ENCODE measurements around the gene SATB1.

SATB1 gene

GRCh38 chr3:18351823-18352744 is 73.1 kb downstream of the SATB1 start:
- no peaks in the 10 kb centered on the region for H3K27me3 ChIP-seq (ENCODE audit: insufficient read depth, insufficient read length)
- DNase-seq (ENCODE audit: low read depth, low spot score): no peak

GRCh38 chr3:18351069-18351628 is 74.0 kb downstream of the SATB1 start:
- Histone ChIP-seq H3K36me3 (ENCODE audit: insufficient read depth, insufficient read length, low read length) (no peaks in the 10 kb centered on the region), H3K9me3 (ENCODE audit: insufficient read depth, low read length) (no peaks in the 10 kb centered on the region), H3K4me3 (ENCODE audit: insufficient read length, low read depth) (no peak overlapping the region), H3K4me1 (ENCODE audit: insufficient read depth, insufficient read length) (no peaks in the 10 kb centered on the region), H3K27me3 (ENCODE audit: insufficient read depth, insufficient read length) (no peaks in the 10 kb centered on the region), H3K9ac (ENCODE audit: insufficient read length, low read depth) (no peak overlapping the region)
- DNase-seq (ENCODE audit: low read depth, low spot score): no peak
- TF ChIP-seq YY1 (IDR thresholded peaks at IDR 0.05; ENCODE audit: insufficient read depth, insufficient read length) (no peak), ZNF274 (IDR thresholded peaks at IDR 0.05; ENCODE audit: low read depth, low read length) (no peak), SUZ12 (IDR thresholded peaks at IDR 0.05; ENCODE audit: extremely low read depth, insufficient read depth, insufficient read length) (no peak)

More at GRCh38 chr3:18351823-18352744, 73.1 kb downstream of the SATB1 start:
- Histone ChIP-seq H3K36me3 (ENCODE audit: insufficient read depth, insufficient read length, low read length) (no peaks in the 10 kb centered on the region), H3K4me1 (ENCODE audit: insufficient read depth, insufficient read length) (no peaks in the 10 kb centered on the region), H3K9ac (ENCODE audit: insufficient read length, low read depth) (no peak overlapping the region), H3K4me3 (ENCODE audit: insufficient read length, low read depth) (no peak overlapping the region), H3K9me3 (ENCODE audit: insufficient read depth, low read length) (no peaks in the 10 kb centered on the region)
- TF ChIP-seq YY1 (IDR thresholded peaks at IDR 0.05; ENCODE audit: insufficient read depth, insufficient read length) (no peak), ZNF274 (IDR thresholded peaks at IDR 0.05; ENCODE audit: low read depth, low read length) (no peak), SUZ12 (IDR thresholded peaks at IDR 0.05; ENCODE audit: extremely low read depth, insufficient read depth, insufficient read length) (no peak)

- Histone ChIP-seq H3K4me3 (ENCODE audit: insufficient read length, low read depth) (no peak overlapping the region), H3K9me3 (ENCODE audit: insufficient read depth, low read length) (no peaks in the 10 kb centered on the region), H3K9ac (ENCODE audit: insufficient read length, low read depth) (no peak overlapping the region), H3K4me1 (ENCODE audit: insufficient read depth, insufficient read length) (no peaks in the 10 kb centered on the region), H3K36me3 (ENCODE audit: insufficient read depth, insufficient read length, low read length) (no peaks in the 10 kb centered on the region), H3K27me3 (ENCODE audit: insufficient read depth, insufficient read length) (no peaks in the 10 kb centered on the region)
- no peak for TF ChIP-seq ZNF274 (IDR thresholded peaks at IDR 0.05; ENCODE audit: low read depth, low read length)
- TF ChIP-seq YY1 (IDR thresholded peaks at IDR 0.05; ENCODE audit: insufficient read depth, insufficient read length): no peak
- TF ChIP-seq SUZ12 (IDR thresholded peaks at IDR 0.05; ENCODE audit: extremely low read depth, insufficient read depth, insufficient read length): no peak
- no peak for DNase-seq (ENCODE audit: low read depth, low spot score)
These were observed 75.8 kb downstream of the SATB1 start for GRCh38 chr3:18349197-18349798.

- Histone ChIP-seq H3K4me1 (ENCODE audit: insufficient read depth, insufficient read length) (no peaks in the 10 kb centered on the region), H3K27me3 (ENCODE audit: insufficient read depth, insufficient read length) (no peaks in the 10 kb centered on the region), H3K9ac (ENCODE audit: insufficient read length, low read depth) (no peak overlapping the region), H3K9me3 (ENCODE audit: insufficient read depth, low read length) (no peaks in the 10 kb centered on the region), H3K4me3 (ENCODE audit: insufficient read length, low read depth) (no peak overlapping the region), H3K36me3 (ENCODE audit: insufficient read depth, insufficient read length, low read length) (no peaks in the 10 kb centered on the region)
- TF ChIP-seq ZNF274 (IDR thresholded peaks at IDR 0.05; ENCODE audit: low read depth, low read length) (no peak), SUZ12 (IDR thresholded peaks at IDR 0.05; ENCODE audit: extremely low read depth, insufficient read depth, insufficient read length) (no peak), YY1 (IDR thresholded peaks at IDR 0.05; ENCODE audit: insufficient read depth, insufficient read length) (no peak)
- no peak for DNase-seq (ENCODE audit: low read depth, low spot score)
These were observed 79.0 kb downstream of the SATB1 start for GRCh38 chr3:18346097-18346496.

GRCh38 chr3:18345015-18345367 is 80.1 kb downstream of the SATB1 start:
- DNase-seq (ENCODE audit: low read depth, low spot score): no peak
- Histone ChIP-seq H3K36me3 (ENCODE audit: insufficient read depth, insufficient read length, low read length) (no peaks in the 10 kb centered on the region), H3K4me1 (ENCODE audit: insufficient read depth, insufficient read length) (no peaks in the 10 kb centered on the region), H3K27me3 (ENCODE audit: insufficient read depth, insufficient read length) (no peaks in the 10 kb centered on the region), H3K4me3 (ENCODE audit: insufficient read length, low read depth) (no peak overlapping the region), H3K9ac (ENCODE audit: insufficient read length, low read depth) (no peak overlapping the region), H3K9me3 (ENCODE audit: insufficient read depth, low read length) (no peaks in the 10 kb centered on the region)
- no peak for TF ChIP-seq SUZ12 (IDR thresholded peaks at IDR 0.05; ENCODE audit: extremely low read depth, insufficient read depth, insufficient read length)
- no peak for TF ChIP-seq ZNF274 (IDR thresholded peaks at IDR 0.05; ENCODE audit: low read depth, low read length)
- no peak for TF ChIP-seq YY1 (IDR thresholded peaks at IDR 0.05; ENCODE audit: insufficient read depth, insufficient read length)

- DNase-seq (ENCODE audit: low read depth, low spot score): peak; percentile 68
- H3K4me3 ChIP-seq (ENCODE audit: insufficient read length, low read depth): no peak overlapping the region
- no peaks in the 10 kb centered on the region for H3K4me1 ChIP-seq (ENCODE audit: insufficient read depth, insufficient read length)
- no peak overlapping the region for H3K9ac ChIP-seq (ENCODE audit: insufficient read length, low read depth)
- H3K27me3 ChIP-seq (ENCODE audit: insufficient read depth, insufficient read length): no peaks in the 10 kb centered on the region
- TF ChIP-seq YY1 (IDR thresholded peaks at IDR 0.05; ENCODE audit: insufficient read depth, insufficient read length): no peak
- TF ChIP-seq ZNF274 (IDR thresholded peaks at IDR 0.05; ENCODE audit: low read depth, low read length): no peak
- H3K36me3 ChIP-seq (ENCODE audit: insufficient read depth, insufficient read length, low read length): no peaks in the 10 kb centered on the region
- H3K9me3 ChIP-seq (ENCODE audit: insufficient read depth, low read length): no peaks in the 10 kb centered on the region
These were observed 80.7 kb downstream of the SATB1 start for GRCh38 chr3:18344306-18345014.

All from NT2/D1 (cell line).